Central memory CD4-positive, alpha-beta T cell (primary cell): Measurements from ENCODE around the gene ASAP2.

Experiments used
- DNase-seq: peaks from one replicate; pipeline ENCODE4 v3.0.0; 2022

The ASAP2 gene

GRCh38 chr2:9359463-9359862 lies 152.9 kb downstream of the ASAP2 start:
- no peak for DNase-seq

GRCh38 chr2:9360110-9360509 lies 153.5 kb downstream of the ASAP2 start:
- no peak for DNase-seq

- no peak for DNase-seq
These were observed 154.1 kb downstream of the ASAP2 start for GRCh38 chr2:9360701-9361100.

- DNase-seq, result no peak
These were observed 157.8 kb downstream of the ASAP2 start for GRCh38 chr2:9364373-9364772.

- no peak for DNase-seq
These were observed 158.3 kb downstream of the ASAP2 start for GRCh38 chr2:9364791-9365497.

GRCh38 chr2:9365498-9366019 lies 158.9 kb downstream of the ASAP2 start:
- no peak for DNase-seq

GRCh38 chr2:9366026-9366425 lies 159.4 kb downstream of the ASAP2 start:
- DNase-seq, result no peak

- DNase-seq, result no peak
These were observed 164.1 kb downstream of the ASAP2 start for GRCh38 chr2:9370746-9371145.

- no peak for DNase-seq
These were observed 166.4 kb downstream of the ASAP2 start for GRCh38 chr2:9373047-9373446.

GRCh38 chr2:9373476-9373875 lies 166.9 kb downstream of the ASAP2 start:
- no peak for DNase-seq

- DNase-seq, result no peak
These were observed 167.6 kb downstream of the ASAP2 start for GRCh38 chr2:9374071-9374730.

GRCh38 chr2:9375857-9376428 lies 169.3 kb downstream of the ASAP2 start:
- no peak for DNase-seq

GRCh38 chr2:9377461-9378097 lies 171.0 kb downstream of the ASAP2 start:
- no peak for DNase-seq

GRCh38 chr2:9378433-9379390 lies 172.1 kb downstream of the ASAP2 start:
- DNase-seq, result no peak

- DNase-seq, result no peak
These were observed 172.8 kb downstream of the ASAP2 start for GRCh38 chr2:9379391-9379755.

GRCh38 chr2:9380702-9381628 lies 174.4 kb downstream of the ASAP2 start:
- DNase-seq, result no peak

- no peak for DNase-seq
These were observed 176.1 kb downstream of the ASAP2 start for GRCh38 chr2:9382604-9383235.

- DNase-seq, result no peak
These were observed 177.9 kb downstream of the ASAP2 start for GRCh38 chr2:9384521-9384920.

GRCh38 chr2:9385841-9386240 lies 179.2 kb downstream of the ASAP2 start:
- no peak for DNase-seq

GRCh38 chr2:9388199-9388681 lies 181.6 kb downstream of the ASAP2 start:
- no peak for DNase-seq
